HCT116 (cell line): ENCODE data around the gene KMT2B. TPM values are rescaled to one million over a fixed set of nuclear protein-coding genes. Genes with fewer than 3 reads are reported as not detected.

ENCODE experiments used
- ATAC-seq: fragments of 200-7000 bp; cut with Tn5 transposase; 2 replicates; pipeline ENCODE4 v1.9.1; 2020; ENCODE audit warnings: mild to moderate bottlenecking, moderate library complexity
- BruUV-seq: library from RNA; stranded (reverse); fragments of 400-500 nt; replicated peaks from 2 replicates; lab custom pipeline; 2021; lab: Mats Ljungman, UMichigan
- CTCF ChIA-PET: fragments of 300-600 bp; sonication (Branson Sonifier 250); formaldehyde crosslinking; loops from one replicate; lab custom pipeline; 2021; ENCODE audit warnings: antibody characterized with exemption; lab: Charles Lee
- POLR2A ChIA-PET: fragments of 300-600, 350-600 bp; sonication (Branson Sonifier 250); formaldehyde crosslinking; loops from one replicate; lab custom pipeline; 2021; ENCODE audit warnings: antibody characterized with exemption; lab: Charles Lee
- RAD21 ChIA-PET, 2 experiments: fragments of 300-600 bp; sonication (Branson Sonifier 250); formaldehyde crosslinking; loops; one replicate each; lab custom pipeline; 2023; ENCODE audit warnings: low total read pairs in 2 of 2; ENCODE audit not compliant: uncharacterized antibody in 2 of 2, unreplicated experiment in 2 of 2, low non-redundant PET in 1 of 2; lab: Charles Lee
- DNase-seq: peaks from one replicate; pipeline ENCODE4 v3.0.0-alpha.2; 2010; ENCODE audit warnings: low read depth, low spot score
- H2AFZ ChIP-seq: fragments of 200-600 bp; shearing (Covaris generic), sonication (generic); 2 replicates; pipeline ENCODE4 v1.6.1; 2017; ENCODE audit warnings: low read depth, mixed run types, mixed read lengths, antibody characterized with exemption, low read length; ENCODE audit not compliant: poor library complexity, severe bottlenecking
- H3K27ac ChIP-seq: 2 replicates; pipeline ENCODE4 v1.5.1; 2012; ENCODE audit warnings: low read depth, low read length
- H3K27me3 ChIP-seq: fragments of 200-600 bp; sonication (generic); 2 replicates; pipeline ENCODE4 v1.6.1; 2016; ENCODE audit warnings: mixed run types, low read length, mixed read lengths; ENCODE audit not compliant: insufficient read depth
- H3K36me3 ChIP-seq, 2 experiments: fragments of 200-500 bp in 1 of 2; fragments of 200-600 bp in 1 of 2; sonication (Bioruptor generic) in 1 of 2; sonication (generic) in 1 of 2; 2 replicates each; pipeline versions ENCODE4 v1.5.1 to v1.6.1; 2014 to 2016; ENCODE audit warnings: low read length in 2 of 2, inconsistent platforms in 1 of 2, mixed read lengths in 1 of 2, mixed run types in 1 of 2; ENCODE audit not compliant: insufficient read depth in 2 of 2, control insufficient read depth in 1 of 2
- H3K4me1 ChIP-seq, 2 experiments: fragments of 200-600 bp in 1 of 2; sonication (generic) in 1 of 2; 2 replicates each; pipeline versions ENCODE4 v1.5.1 to v1.6.1; 2012 to 2017; ENCODE audit warnings: low read length in 2 of 2, inconsistent platforms in 1 of 2, mild to moderate bottlenecking in 1 of 2, mixed read lengths in 1 of 2, mixed run types in 1 of 2, moderate library complexity in 1 of 2; ENCODE audit not compliant: insufficient read depth in 2 of 2, control insufficient read depth in 1 of 2
- H3K4me2 ChIP-seq: fragments of 200-600 bp; sonication (generic); 2 replicates; pipeline ENCODE4 v1.6.1; 2017; ENCODE audit warnings: mixed run types, low read length, mixed read lengths
- H3K4me3 ChIP-seq, 2 experiments: fragments of 200-600 bp in 1 of 2; sonication (generic) in 1 of 2; replicated peaks in 1 of 2; 2 replicates each; pipeline ENCODE4 v1.5.1; 2011 to 2016; ENCODE audit warnings: low read length in 2 of 2, control low read depth in 1 of 2, low read depth in 1 of 2, mild to moderate bottlenecking in 1 of 2, mixed read lengths in 1 of 2, mixed run types in 1 of 2
- H3K79me2 ChIP-seq: fragments of 200-600 bp; sonication (generic); 2 replicates; pipeline ENCODE4 v1.6.1; 2017; ENCODE audit warnings: mild to moderate bottlenecking, mixed run types, low read length, moderate library complexity, mixed read lengths; ENCODE audit not compliant: insufficient read depth
- H3K9ac ChIP-seq: fragments of 200-600 bp; sonication (generic); 2 replicates; pipeline ENCODE4 v1.6.1; 2016; ENCODE audit warnings: low read length, mixed read lengths
- H3K9me2 ChIP-seq: fragments of 200-600 bp; sonication (generic), shearing (Covaris generic); 2 replicates; pipeline ENCODE4 v1.6.1; 2017; ENCODE audit warnings: mixed run types, mild to moderate bottlenecking, moderate library complexity; ENCODE audit not compliant: insufficient read depth
- H3K9me3 ChIP-seq, 2 experiments: fragments of 200-500 bp in 1 of 2; fragments of 200-600 bp in 1 of 2; sonication (Bioruptor generic) in 1 of 2; sonication (generic) in 1 of 2; 2 replicates each; pipeline ENCODE4 v1.6.1; 2014 to 2017; ENCODE audit warnings: low read length in 2 of 2, mixed read lengths in 2 of 2, inconsistent platforms in 1 of 2, low read depth in 1 of 2, mild to moderate bottlenecking in 1 of 2, mixed run types in 1 of 2, moderate library complexity in 1 of 2; ENCODE audit not compliant: control insufficient read depth in 1 of 2, insufficient read depth in 1 of 2
- H4K20me1 ChIP-seq: fragments of 200-600 bp; sonication (generic), shearing (Covaris generic); 2 replicates; pipeline ENCODE4 v1.6.1; 2017; ENCODE audit warnings: mixed run types, mild to moderate bottlenecking, moderate library complexity; ENCODE audit not compliant: insufficient read depth
- EZH2 ChIP-seq: fragments of 200-600 bp; sonication (generic); IDR thresholded peaks from 2 replicates; pipeline ENCODE4 v1.6.1; 2017; ENCODE audit warnings: antibody characterized with exemption, mixed run types
- MAX ChIP-seq: IDR thresholded peaks from 2 replicates; pipeline ENCODE4 v1.6.1; 2012
- POLR2AphosphoS5 ChIP-seq: IDR thresholded peaks from 2 replicates; pipeline ENCODE4 v1.6.1; 2011; ENCODE audit warnings: mild to moderate bottlenecking, low read depth, low read length, moderate library complexity
- RAD21 ChIP-seq: IDR thresholded peaks from 2 replicates; pipeline ENCODE4 v1.6.1; 2012; ENCODE audit warnings: low read depth, mild to moderate bottlenecking
- SP1 ChIP-seq: IDR thresholded peaks from 2 replicates; pipeline ENCODE4 v1.6.1; 2012; ENCODE audit warnings: low read depth
- TCF7L2 ChIP-seq: IDR thresholded peaks from 2 replicates; pipeline ENCODE4 v1.7.0; 2011; ENCODE audit warnings: borderline replicate concordance, inconsistent platforms; ENCODE audit not compliant: insufficient read depth, insufficient read length; ENCODE audit errors: extremely low read depth
- YY1 ChIP-seq: IDR thresholded peaks from 2 replicates; pipeline ENCODE4 v1.6.1; 2011; ENCODE audit warnings: low read length, low read depth, moderate library complexity, mild to moderate bottlenecking; ENCODE audit not compliant: insufficient replicate concordance; ENCODE audit errors: extremely low read depth
- intact Hi-C: fragments of 100-400 bp; cut with micrococcal nuclease; formaldehyde crosslinking; loops from 2 replicates; pipeline ENCODE4 v1.10.0; 2022
- total RNA-seq: library from RNA; stranded (reverse); gene quantifications from one replicate; pipeline ENCODE4 v1.2.1, GENCODE V29; 2021; ENCODE audit not compliant: unreplicated experiment

KMT2B gene
- total RNA-seq, 1 experiment from 2014 or later = 29.9 TPM

GRCh38 chr19:35742121-35742724 lies 24.4 kb downstream of the KMT2B start, which contains the start of gene IGFLR1:
Gene IGFLR1, minus strand, starts transcription at chr19:35742452. Its CDS starts 1,272 bp downstream, at chr19:35741180.
- BruUV-seq = no TSS peak
- RAD21 ChIA-PET = no interaction called here
- Histone ChIP-seq H3K9me3 (no peaks in the 10 kb centered on the region), H3K36me3 (peaks cover 8 to 14% of the 10 kb centered on the region in 2 experiments; a peak in 2 of 4 replicates), H3K4me2 (no peak within 1 kb of the TSS), H3K27me3 (no peaks in the 10 kb centered on the region)
- TF ChIP-seq TCF7L2 (no peak), YY1 (no peak), EZH2 (no peak), POLR2AphosphoS5 (no peak), RAD21 (no peak), SP1 (no peak), MAX (no peak)
- TF ChIP-seq, all 23 proteins: peak for 0
- intact Hi-C loops = no loop called here
- Histone ChIP-seq H4K20me1 (no peaks in the 10 kb centered on the region), H3K4me1 (peaks cover 29 to 34% of the 10 kb centered on the region in 2 experiments), H3K79me2 (peaks cover 15% of the 10 kb centered on the region), H3K27ac (no peak within 1 kb of the TSS), H3K9me2 (no peaks in the 10 kb centered on the region), H2AFZ (no peak within 1 kb of the TSS), H3K4me3 (no peak within 1 kb of the TSS), H3K9ac (no peak within 1 kb of the TSS)
- DNase-seq (no peak), ATAC-seq (no peak)
- CTCF ChIA-PET = no interaction called here
- POLR2A ChIA-PET = no interaction called here
